Measurements from ENCODE around the gene UCK2.

Gene UCK2

DNA sequence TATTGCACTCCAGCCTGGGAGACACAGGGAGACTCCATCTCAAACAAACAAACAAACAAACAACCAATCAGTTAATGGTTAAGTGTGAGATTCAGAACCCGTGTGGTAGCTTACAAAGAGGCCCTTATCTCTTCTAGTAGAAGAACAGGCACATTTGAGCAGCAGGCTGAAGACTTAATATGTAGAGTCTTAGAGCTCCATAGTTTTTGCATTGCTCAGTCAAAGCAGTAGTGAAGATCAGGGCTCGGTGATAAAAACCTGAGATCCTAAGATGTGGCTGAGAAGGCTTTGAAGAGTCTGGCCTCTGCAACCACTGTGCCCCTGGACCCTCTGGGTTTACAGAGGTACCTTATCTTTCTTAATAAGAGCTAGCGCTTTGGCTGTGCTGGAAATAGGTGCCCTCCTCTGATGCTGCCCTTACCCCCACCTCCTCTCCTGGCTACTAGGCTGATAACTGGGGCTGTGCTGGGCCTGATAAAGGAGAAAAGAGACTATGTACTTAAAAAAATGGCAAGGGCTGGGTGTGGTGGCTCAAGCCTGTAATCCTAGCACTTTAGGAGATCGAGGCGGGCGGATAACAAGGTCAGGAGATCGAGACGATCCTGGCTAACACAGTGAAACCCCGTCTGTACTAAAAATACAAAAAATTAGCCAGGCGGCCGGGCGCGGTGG, 10.5 kb upstream of the UCK2 start:
- Histone ChIP-seq H3K9me3 (ENCODE audit: control insufficient read depth, insufficient read depth, low read length) (no peaks in the 10 kb centered on the region), H3F3A (ENCODE audit: control insufficient read depth, insufficient read depth) (no peaks in the 10 kb centered on the region), H3K27ac (ENCODE audit: low read depth, low read length) (no peak overlapping the region), H3K27me3 (ENCODE audit: control insufficient read depth, low read length) (peaks cover 7% of the 10 kb centered on the region), H3K4me3 (ENCODE audit: low read length) (no peak overlapping the region), H3K4me1 (ENCODE audit: control insufficient read depth, low read length) (no peaks in the 10 kb centered on the region), H3K4me2 (ENCODE audit: low read length) (no peak overlapping the region), H3K36me3 (ENCODE audit: control insufficient read depth, low read length) (no peaks in the 10 kb centered on the region), H3K9me2 (replicated peaks; ENCODE audit: control insufficient read depth, low read length) (no peaks in the 10 kb centered on the region), H3K79me2 (ENCODE audit: control insufficient read depth, low read length) (no peaks in the 10 kb centered on the region), H4K20me1 (ENCODE audit: control insufficient read depth, insufficient read depth, low read depth, low read length) (no peaks in the 10 kb centered on the region)
- TF ChIP-seq, protein P1, sequence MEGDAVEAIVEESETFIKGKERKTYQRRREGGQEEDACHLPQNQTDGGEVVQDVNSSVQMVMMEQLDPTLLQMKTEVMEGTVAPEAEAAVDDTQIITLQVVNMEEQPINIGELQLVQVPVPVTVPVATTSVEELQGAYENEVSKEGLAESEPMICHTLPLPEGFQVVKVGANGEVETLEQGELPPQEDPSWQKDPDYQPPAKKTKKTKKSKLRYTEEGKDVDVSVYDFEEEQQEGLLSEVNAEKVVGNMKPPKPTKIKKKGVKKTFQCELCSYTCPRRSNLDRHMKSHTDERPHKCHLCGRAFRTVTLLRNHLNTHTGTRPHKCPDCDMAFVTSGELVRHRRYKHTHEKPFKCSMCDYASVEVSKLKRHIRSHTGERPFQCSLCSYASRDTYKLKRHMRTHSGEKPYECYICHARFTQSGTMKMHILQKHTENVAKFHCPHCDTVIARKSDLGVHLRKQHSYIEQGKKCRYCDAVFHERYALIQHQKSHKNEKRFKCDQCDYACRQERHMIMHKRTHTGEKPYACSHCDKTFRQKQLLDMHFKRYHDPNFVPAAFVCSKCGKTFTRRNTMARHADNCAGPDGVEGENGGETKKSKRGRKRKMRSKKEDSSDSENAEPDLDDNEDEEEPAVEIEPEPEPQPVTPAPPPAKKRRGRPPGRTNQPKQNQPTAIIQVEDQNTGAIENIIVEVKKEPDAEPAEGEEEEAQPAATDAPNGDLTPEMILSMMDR (IDR thresholded peaks at IDR 0.05; ENCODE audit: low read depth, low read length, poor library complexity, severe bottlenecking) = no peak
- no peak for TF ChIP-seq EZH2phosphoT487 (IDR thresholded peaks at IDR 0.05; ENCODE audit: borderline replicate concordance, low read length)

GRCh38 chr1:165823552-165824268, 3.7 kb upstream of the UCK2 start:
- no peaks in the 10 kb centered on the region for H3K36me3 ChIP-seq (ENCODE audit: control insufficient read depth, low read length)
- H3K79me2 ChIP-seq (ENCODE audit: control insufficient read depth, low read length) = peaks cover 15% of the 10 kb centered on the region

DNA sequence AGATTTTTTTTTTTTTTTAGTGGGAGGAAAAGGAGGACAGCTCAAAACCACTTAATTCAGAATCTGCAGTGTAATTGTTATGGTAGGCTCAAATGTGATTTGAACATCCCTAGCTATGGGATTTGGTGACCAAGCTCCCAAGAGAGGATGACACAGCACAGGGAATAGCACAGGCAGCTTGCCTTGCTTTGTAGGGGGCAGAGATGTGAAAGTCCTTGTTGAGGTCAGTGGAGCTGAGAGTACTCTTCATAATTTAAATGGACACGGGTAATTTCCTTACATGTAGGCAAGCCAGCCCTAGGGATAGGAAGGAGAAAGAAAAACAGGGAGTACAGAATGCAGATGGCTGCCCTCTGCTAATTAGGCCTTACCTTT, 3.2 kb upstream of the UCK2 start:
- H3K4me1 ChIP-seq (ENCODE audit: control insufficient read depth, low read length) = peaks cover 9% of the 10 kb centered on the region
- H3F3A ChIP-seq (ENCODE audit: control insufficient read depth, insufficient read depth) = peaks cover 6% of the 10 kb centered on the region; the same call in 1 of the 2 replicates
- H3K27ac ChIP-seq (ENCODE audit: low read depth, low read length) = no peak overlapping the region
- no peaks in the 10 kb centered on the region for H3K9me2 ChIP-seq (replicated peaks; ENCODE audit: control insufficient read depth, low read length)
- H4K20me1 ChIP-seq (ENCODE audit: control insufficient read depth, insufficient read depth, low read depth, low read length) = no peaks in the 10 kb centered on the region
- H3K79me2 ChIP-seq (ENCODE audit: control insufficient read depth, low read length) = peaks cover 21% of the 10 kb centered on the region
- no peak overlapping the region for H3K4me3 ChIP-seq (ENCODE audit: low read length)
- H3K27me3 ChIP-seq (ENCODE audit: control insufficient read depth, low read length) = no peaks in the 10 kb centered on the region
- no peak overlapping the region for H3K4me2 ChIP-seq (ENCODE audit: low read length)
- H3K36me3 ChIP-seq (ENCODE audit: control insufficient read depth, low read length) = no peaks in the 10 kb centered on the region
- TF ChIP-seq EZH2phosphoT487 (IDR thresholded peaks at IDR 0.05; ENCODE audit: borderline replicate concordance, low read length) = no peak
- TF ChIP-seq, protein P1 (IDR thresholded peaks at IDR 0.05; ENCODE audit: low read depth, low read length, poor library complexity, severe bottlenecking) = no peak
- H3K9me3 ChIP-seq (ENCODE audit: control insufficient read depth, insufficient read depth, low read length) = no peaks in the 10 kb centered on the region

More at GRCh38 chr1:165823552-165824268, 3.7 kb upstream of the UCK2 start:
- Histone ChIP-seq H3K9me3 (ENCODE audit: control insufficient read depth, insufficient read depth, low read length) (no peaks in the 10 kb centered on the region), H3K4me3 (ENCODE audit: low read length) (no peak overlapping the region), H4K20me1 (ENCODE audit: control insufficient read depth, insufficient read depth, low read depth, low read length) (no peaks in the 10 kb centered on the region), H3K9me2 (replicated peaks; ENCODE audit: control insufficient read depth, low read length) (no peaks in the 10 kb centered on the region), H3K4me2 (ENCODE audit: low read length) (no peak overlapping the region), H3K27me3 (ENCODE audit: control insufficient read depth, low read length) (no peaks in the 10 kb centered on the region), H3K27ac (ENCODE audit: low read depth, low read length) (no peak overlapping the region), H3K4me1 (ENCODE audit: control insufficient read depth, low read length) (peaks cover 8% of the 10 kb centered on the region), H3F3A (ENCODE audit: control insufficient read depth, insufficient read depth) (peaks cover 6% of the 10 kb centered on the region; the same call in 1 of the 2 replicates)
- TF ChIP-seq, protein P1 (IDR thresholded peaks at IDR 0.05; ENCODE audit: low read depth, low read length, poor library complexity, severe bottlenecking) = no peak
- no peak for TF ChIP-seq EZH2phosphoT487 (IDR thresholded peaks at IDR 0.05; ENCODE audit: borderline replicate concordance, low read length)
